H1 (cell line): ENCODE measurements around the gene SSTR1. TPM values are rescaled to one million over a fixed set of nuclear protein-coding genes. Genes with fewer than 3 reads are reported as not detected.

Experiments
- ASH2L ChIP-seq: fragments of 200-600, 300-600 bp; sonication (generic); IDR thresholded peaks from one replicate; pipeline ENCODE4 v1.7.1; 2017; ENCODE audit warnings: low read length
- BACH1 ChIP-seq: IDR thresholded peaks from 2 replicates; pipeline ENCODE4 v1.6.1; 2012; ENCODE audit warnings: low read length, improper control_type of control experiment
- BRCA1 ChIP-seq: IDR thresholded peaks from 2 replicates; pipeline ENCODE4 v1.6.1; 2012; ENCODE audit warnings: low read depth, low read length, improper control_type of control experiment
- CHD2 ChIP-seq: IDR thresholded peaks from 2 replicates; pipeline ENCODE4 v1.6.1; 2012; ENCODE audit warnings: low read length, improper control_type of control experiment
- EGR1 ChIP-seq: IDR thresholded peaks from 2 replicates; pipeline ENCODE4 v1.6.1; 2011; ENCODE audit warnings: low read depth, low read length, borderline replicate concordance
- EP300 ChIP-seq, 2 experiments: IDR thresholded peaks; 1 replicate in 1 of 2; 2 replicates in 1 of 2; pipeline ENCODE4 v1.6.1; 2011 to 2012; ENCODE audit warnings: low read depth in 2 of 2, low read length in 2 of 2, mild to moderate bottlenecking in 2 of 2, borderline replicate concordance in 1 of 2, inconsistent platforms in 1 of 2, moderate library complexity in 1 of 2
- EZH2 ChIP-seq: fragments of 200-600 bp; sonication (generic); IDR thresholded peaks from 2 replicates; pipeline ENCODE4 v1.7.1; 2012; ENCODE audit warnings: low read depth, mild to moderate bottlenecking, moderate library complexity, low read length, inconsistent platforms; ENCODE audit not compliant: severe bottlenecking
- JUND ChIP-seq: IDR thresholded peaks from 2 replicates; pipeline ENCODE4 v1.6.1; 2011; ENCODE audit warnings: mild to moderate bottlenecking, improper control_type of control experiment, low read length
- KDM4A ChIP-seq: IDR thresholded peaks from one replicate; pipeline ENCODE4 v1.7.1; 2012; ENCODE audit warnings: low read depth, mild to moderate bottlenecking, moderate library complexity, low read length, inconsistent platforms; ENCODE audit not compliant: severe bottlenecking
- NRF1 ChIP-seq: IDR thresholded peaks from 2 replicates; pipeline ENCODE4 v1.6.1; 2011; ENCODE audit warnings: mild to moderate bottlenecking, low read depth, low read length, improper control_type of control experiment
- POLR2A ChIP-seq, 2 experiments: IDR thresholded peaks; 1 replicate in 1 of 2; 2 replicates in 1 of 2; pipeline ENCODE4 v1.6.1; 2011; ENCODE audit warnings: low read depth in 2 of 2, low read length in 2 of 2, mild to moderate bottlenecking in 2 of 2; ENCODE audit errors: control extremely low read depth in 1 of 2
- RAD21 ChIP-seq, 2 experiments: IDR thresholded peaks in 1 of 2; conservative IDR thresholded peaks in 1 of 2; 2 replicates each; pipeline ENCODE4 v1.6.1; 2011; ENCODE audit warnings: low read depth in 2 of 2, low read length in 2 of 2, improper control_type of control experiment in 1 of 2, inconsistent platforms in 1 of 2, mild to moderate bottlenecking in 1 of 2, moderate library complexity in 1 of 2
- RBBP5 ChIP-seq: IDR thresholded peaks from 2 replicates; pipeline ENCODE4 v1.7.1; 2012; ENCODE audit warnings: low read depth, mild to moderate bottlenecking, inconsistent platforms, low read length, moderate library complexity, borderline replicate concordance
- RNF2 ChIP-seq: fragments of 200-900, 300-1000 bp; sonication (generic); IDR thresholded peaks from 2 replicates; pipeline ENCODE4 v1.7.1; 2016; ENCODE audit warnings: borderline replicate concordance, low read depth, mild to moderate bottlenecking, antibody characterized with exemption, low read length; ENCODE audit not compliant: poor library complexity, severe bottlenecking; ENCODE audit errors: missing control alignments
- SP2 ChIP-seq: IDR thresholded peaks from 2 replicates; pipeline ENCODE4 v1.6.1; 2012; ENCODE audit warnings: mild to moderate bottlenecking, low read length, inconsistent platforms
- SUZ12 ChIP-seq: fragments of 200-600 bp; sonication (generic); IDR thresholded peaks from 2 replicates; pipeline ENCODE4 v1.6.1; 2012; ENCODE audit warnings: mild to moderate bottlenecking, inconsistent platforms, low read length, moderate library complexity, mixed read lengths
- TCF12 ChIP-seq: IDR thresholded peaks from 2 replicates; pipeline ENCODE4 v1.6.1; 2011; ENCODE audit warnings: low read depth, mild to moderate bottlenecking, low read length
- TEAD4 ChIP-seq: IDR thresholded peaks from 2 replicates; pipeline ENCODE4 v1.6.1; 2012; ENCODE audit warnings: low read depth, low read length, inconsistent platforms, mixed read lengths
- ZNF274 ChIP-seq: IDR thresholded peaks from 2 replicates; pipeline ENCODE4 v1.7.0; 2012; ENCODE audit warnings: low read length, borderline replicate concordance; ENCODE audit errors: extremely low read depth
- polyA plus RNA-seq, 7 experiments: library from polyadenylated mRNA; depleted of rRNA in 3 of 7; stranded (reverse) in 5 of 7; unstranded in 2 of 7; fragments of >200 nt in 5 of 7; fragments of 200-250 nt in 2 of 7; gene quantifications; 1 replicate in 5 of 7; 2 replicates in 1 of 7; 4 replicates in 1 of 7; pipeline versions ENCODE4 v1.2.1 to v1.2.3, GENCODE V29; 2011 to 2013; ENCODE audit warnings: missing spikeins in 2 of 7, mixed read lengths in 2 of 7
- total RNA-seq: library from RNA; stranded (reverse); fragmentation: NEBNext Ultra II Directional; extraction: Animal tissue kit (Norgen Biotek cat#: 25700); gene quantifications from 2 replicates; pipeline ENCODE4 v1.2.1, GENCODE V29; 2021
- TF ChIP-seq, protein P1 (sequence below), 3 experiments: IDR thresholded peaks; 1 replicate in 2 of 3; 2 replicates in 1 of 3; pipeline versions ENCODE4 v1.5.1 to v1.6.1; 2011; ENCODE audit warnings: low read length in 3 of 3, mild to moderate bottlenecking in 3 of 3, inconsistent platforms in 2 of 3, low read depth in 1 of 3, moderate library complexity in 1 of 3; ENCODE audit not compliant: insufficient read depth in 1 of 3; ENCODE audit errors: control extremely low read depth in 1 of 3

The SSTR1 gene
- total and polyA plus RNA-seq, 2 of the 8 experiments (the other 6 are each of a cell fraction or from before 2014, with no cell fraction given), result 0.82 to 0.93 TPM

DNA sequence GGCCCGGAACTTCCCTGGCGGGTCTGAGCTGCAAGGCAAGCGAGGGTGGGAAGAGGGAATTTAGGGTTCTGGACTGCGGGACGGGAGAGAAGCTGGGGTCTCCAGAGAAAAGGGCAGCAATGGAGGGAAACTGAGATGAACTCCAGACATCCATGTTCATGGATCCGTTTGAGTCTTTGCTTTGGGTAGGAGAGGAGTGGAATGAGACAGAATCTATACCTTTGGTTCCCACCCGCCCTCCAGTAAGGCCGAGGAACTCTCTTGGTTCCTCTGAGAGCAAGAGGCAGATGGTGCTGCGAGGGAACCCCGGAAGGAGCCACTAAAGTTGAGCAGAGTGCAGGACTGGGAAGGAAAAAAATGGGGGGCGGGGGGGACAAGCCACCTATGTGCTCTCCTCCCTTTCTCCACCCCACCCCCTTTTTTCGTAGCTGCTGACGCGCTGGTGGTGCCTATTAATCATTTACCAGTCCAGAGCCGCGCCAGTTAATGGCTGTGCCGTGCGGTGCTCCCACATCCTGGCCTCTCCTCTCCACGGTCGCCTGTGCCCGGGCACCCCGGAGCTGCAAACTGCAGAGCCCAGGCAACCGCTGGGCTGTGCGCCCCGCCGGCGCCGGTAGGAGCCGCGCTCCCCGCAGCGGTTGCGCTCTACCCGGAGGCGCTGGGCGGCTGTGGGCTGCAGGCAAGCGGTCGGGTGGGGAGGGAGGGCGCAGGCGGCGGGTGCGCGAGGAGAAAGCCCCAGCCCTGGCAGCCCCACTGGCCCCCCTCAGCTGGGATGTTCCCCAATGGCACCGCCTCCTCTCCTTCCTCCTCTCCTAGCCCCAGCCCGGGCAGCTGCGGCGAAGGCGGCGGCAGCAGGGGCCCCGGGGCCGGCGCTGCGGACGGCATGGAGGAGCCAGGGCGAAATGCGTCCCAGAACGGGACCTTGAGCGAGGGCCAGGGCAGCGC is 1.2 kb downstream of the SSTR1 start (continued):
- TF ChIP-seq, protein P1, sequence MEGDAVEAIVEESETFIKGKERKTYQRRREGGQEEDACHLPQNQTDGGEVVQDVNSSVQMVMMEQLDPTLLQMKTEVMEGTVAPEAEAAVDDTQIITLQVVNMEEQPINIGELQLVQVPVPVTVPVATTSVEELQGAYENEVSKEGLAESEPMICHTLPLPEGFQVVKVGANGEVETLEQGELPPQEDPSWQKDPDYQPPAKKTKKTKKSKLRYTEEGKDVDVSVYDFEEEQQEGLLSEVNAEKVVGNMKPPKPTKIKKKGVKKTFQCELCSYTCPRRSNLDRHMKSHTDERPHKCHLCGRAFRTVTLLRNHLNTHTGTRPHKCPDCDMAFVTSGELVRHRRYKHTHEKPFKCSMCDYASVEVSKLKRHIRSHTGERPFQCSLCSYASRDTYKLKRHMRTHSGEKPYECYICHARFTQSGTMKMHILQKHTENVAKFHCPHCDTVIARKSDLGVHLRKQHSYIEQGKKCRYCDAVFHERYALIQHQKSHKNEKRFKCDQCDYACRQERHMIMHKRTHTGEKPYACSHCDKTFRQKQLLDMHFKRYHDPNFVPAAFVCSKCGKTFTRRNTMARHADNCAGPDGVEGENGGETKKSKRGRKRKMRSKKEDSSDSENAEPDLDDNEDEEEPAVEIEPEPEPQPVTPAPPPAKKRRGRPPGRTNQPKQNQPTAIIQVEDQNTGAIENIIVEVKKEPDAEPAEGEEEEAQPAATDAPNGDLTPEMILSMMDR (IDR thresholded peaks at IDR 0.05; ENCODE audit: control extremely low read depth in 1 of 3, insufficient read depth in 1 of 3, low read depth in 1 of 3, low read length in 3 of 3), result 0 out of 4 replicates have a peak, but pooled peaks of 1 of the 3 experiments have one; percentile 15
- TF ChIP-seq EGR1 (no peak), JUND (no peak), CHD2 (no peak), TEAD4 (0 out of 2 replicates have a peak, but pooled peaks have one; percentile 3), RAD21 (IDR thresholded peaks at IDR 0.05 in 1 of 2, conservative IDR thresholded peaks at IDR 0.05 in 1 of 2; ENCODE audit: low read depth in 2 of 2, low read length in 2 of 2) (peak; percentile 4 to 45; a peak in 2 of 4 replicates), EZH2 (peak; percentile 64), BACH1 (no peak), RBBP5 (no peak), RNF2 (peak; percentile 46), SUZ12 (peak; percentile 74; the same call in 1 of the 2 replicates), NRF1 (no peak), KDM4A (peak; percentile 21), BRCA1 (no peak), POLR2A (IDR thresholded peaks at IDR 0.05; ENCODE audit: control extremely low read depth in 1 of 2, low read depth in 2 of 2, low read length in 2 of 2) (peak in 1 of 2 experiments; percentile 63; a peak in 2 of 3 replicates), SP2 (no peak), ASH2L (no peak), ZNF274 (no peak), TCF12 (0 out of 2 replicates have a peak, but pooled peaks have one; percentile 7), EP300 (IDR thresholded peaks at IDR 0.05; ENCODE audit: borderline replicate concordance in 1 of 2, low read depth in 2 of 2, low read length in 2 of 2) (peak in 1 of 2 experiments; percentile 29; a peak in 1 of 3 replicates)
